Uterus (tissue), 2 donors: ENCODE data around the gene MATCAP1.

Experiments
- POLR2A ChIP-seq, 2 donors: fragments of 450-650 bp; IDR thresholded peaks; one replicate each; pipeline ENCODE4 v1.6.1; 2016; ENCODE audit warnings: antibody characterized with exemption in 2 of 2, mild to moderate bottlenecking in 1 of 2, moderate library complexity in 1 of 2
- TF ChIP-seq, protein P1 (sequence below), 4 experiments: fragments of 200-600 bp in 2 of 4; fragments of 450-650 bp in 2 of 4; sonication (generic) in 2 of 4; IDR thresholded peaks; one replicate each; pipeline ENCODE4 v1.5.1; 2016 to 2019; ENCODE audit warnings: antibody characterized with exemption in 4 of 4, mild to moderate bottlenecking in 2 of 4, moderate library complexity in 1 of 4

DNA sequence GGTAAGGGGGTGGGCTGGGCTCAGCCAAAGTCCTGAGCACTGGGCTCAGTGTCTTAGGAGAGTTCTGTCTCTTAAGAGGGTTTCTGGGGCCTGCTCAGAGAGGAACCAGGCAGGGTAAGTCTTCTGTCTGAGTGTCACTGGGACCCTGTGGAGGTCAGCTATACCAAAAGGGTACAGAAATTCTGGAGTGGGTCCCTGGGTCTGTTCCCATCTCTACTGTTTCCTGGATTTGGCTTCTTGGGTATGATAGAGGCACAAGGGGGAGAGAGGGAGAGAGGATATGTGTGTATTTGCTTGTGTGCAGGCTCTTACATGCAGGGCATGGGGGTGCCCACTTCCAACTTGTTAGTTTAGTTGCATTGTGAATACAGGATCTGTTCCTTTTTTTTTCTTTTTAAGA lies 9.8 kb upstream of the MATCAP1 start:
- TF ChIP-seq POLR2A (IDR thresholded peaks at IDR 0.05): no peak
- TF ChIP-seq, protein P1, sequence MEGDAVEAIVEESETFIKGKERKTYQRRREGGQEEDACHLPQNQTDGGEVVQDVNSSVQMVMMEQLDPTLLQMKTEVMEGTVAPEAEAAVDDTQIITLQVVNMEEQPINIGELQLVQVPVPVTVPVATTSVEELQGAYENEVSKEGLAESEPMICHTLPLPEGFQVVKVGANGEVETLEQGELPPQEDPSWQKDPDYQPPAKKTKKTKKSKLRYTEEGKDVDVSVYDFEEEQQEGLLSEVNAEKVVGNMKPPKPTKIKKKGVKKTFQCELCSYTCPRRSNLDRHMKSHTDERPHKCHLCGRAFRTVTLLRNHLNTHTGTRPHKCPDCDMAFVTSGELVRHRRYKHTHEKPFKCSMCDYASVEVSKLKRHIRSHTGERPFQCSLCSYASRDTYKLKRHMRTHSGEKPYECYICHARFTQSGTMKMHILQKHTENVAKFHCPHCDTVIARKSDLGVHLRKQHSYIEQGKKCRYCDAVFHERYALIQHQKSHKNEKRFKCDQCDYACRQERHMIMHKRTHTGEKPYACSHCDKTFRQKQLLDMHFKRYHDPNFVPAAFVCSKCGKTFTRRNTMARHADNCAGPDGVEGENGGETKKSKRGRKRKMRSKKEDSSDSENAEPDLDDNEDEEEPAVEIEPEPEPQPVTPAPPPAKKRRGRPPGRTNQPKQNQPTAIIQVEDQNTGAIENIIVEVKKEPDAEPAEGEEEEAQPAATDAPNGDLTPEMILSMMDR (IDR thresholded peaks at IDR 0.05): no peak
